Cardiac muscle cell (in vitro differentiated cells and primary cell): ENCODE measurements around the gene KIF4A. TPM values are rescaled to one million over a fixed set of nuclear protein-coding genes. Genes with fewer than 3 reads are reported as not detected.

Source experiments
- DNase-seq, 2 donors: peaks; one replicate each; pipeline versions ENCODE4 v3.0.0 to v3.0.0-alpha.2; 2010 to 2017; ENCODE audit warnings: low read depth in 1 of 2, low spot score in 1 of 2
- H3K27ac ChIP-seq: fragments of 200-600 bp; sonication (generic); 2 replicates; pipeline ENCODE4 v1.5.1; 2016
- H3K27me3 ChIP-seq: fragments of 200-600 bp; sonication (generic); 2 replicates; pipeline ENCODE4 v1.6.0; 2016; ENCODE audit warnings: control low read depth
- H3K36me3 ChIP-seq: fragments of 200-600 bp; sonication (generic); 2 replicates; pipeline ENCODE4 v1.5.1; 2016; ENCODE audit warnings: control low read depth
- H3K4me1 ChIP-seq: fragments of 200-600 bp; sonication (generic); 2 replicates; pipeline ENCODE4 v1.8.1; 2017; ENCODE audit warnings: low read depth, mild to moderate bottlenecking, mixed run types
- H3K4me3 ChIP-seq: fragments of 200-600 bp; sonication (generic); 2 replicates; pipeline ENCODE4 v1.5.1; 2016; ENCODE audit warnings: mild to moderate bottlenecking
- H3K9me3 ChIP-seq: fragments of 200-600 bp; sonication (generic); 2 replicates; pipeline ENCODE4 v1.5.1; 2017; ENCODE audit warnings: low read depth, mild to moderate bottlenecking, control low read depth
- CTCF ChIP-seq: IDR thresholded peaks from 2 replicates; pipeline ENCODE4 v1.5.1; 2012; ENCODE audit warnings: low read depth, mild to moderate bottlenecking, low read length
- polyA plus RNA-seq: library from polyadenylated mRNA; unstranded; fragments of >200 nt; fragmentation: Nextera tagmentation; extraction: Ambion mirVana; gene quantifications from 2 replicates; pipeline ENCODE4 v1.2.1, GENCODE V29; 2016
- total RNA-seq: library from RNA; depleted of rRNA; stranded (reverse); fragments of >200 nt; gene quantifications from 2 replicates; pipeline ENCODE4 v1.2.3, GENCODE V29; 2016

KIF4A gene
- total and polyA plus RNA-seq, 2 experiments from 2014 or later: 4.7 to 25.1 TPM

- H3K27me3 ChIP-seq: peaks cover 63% of the 10 kb centered on the region
- TF ChIP-seq CTCF: no peak
- no peak overlapping the region for H3K27ac ChIP-seq
- no peaks in the 10 kb centered on the region for H3K4me1 ChIP-seq
- DNase-seq: no peak
- H3K4me3 ChIP-seq: no peak overlapping the region
- H3K36me3 ChIP-seq: no peaks in the 10 kb centered on the region
- no peaks in the 10 kb centered on the region for H3K9me3 ChIP-seq
Observed at GRCh38 chrX:70444946-70445656, 155.2 kb downstream of the KIF4A start.

- no peak for TF ChIP-seq CTCF
- no peak for DNase-seq
- Histone ChIP-seq H3K9me3 (no peaks in the 10 kb centered on the region), H3K27me3 (peaks cover 63% of the 10 kb centered on the region), H3K4me3 (no peak overlapping the region), H3K4me1 (no peaks in the 10 kb centered on the region), H3K27ac (no peak overlapping the region), H3K36me3 (no peaks in the 10 kb centered on the region)
Observed at GRCh38 chrX:70445951-70446350, 156.0 kb downstream of the KIF4A start.

- no peak for DNase-seq
- TF ChIP-seq CTCF: no peak
- Histone ChIP-seq H3K27me3 (peaks cover 56% of the 10 kb centered on the region), H3K4me1 (no peaks in the 10 kb centered on the region), H3K36me3 (no peaks in the 10 kb centered on the region), H3K9me3 (no peaks in the 10 kb centered on the region), H3K4me3 (no peak overlapping the region), H3K27ac (no peak overlapping the region)
Observed at GRCh38 chrX:70446380-70447350, 156.8 kb downstream of the KIF4A start.

DNA sequence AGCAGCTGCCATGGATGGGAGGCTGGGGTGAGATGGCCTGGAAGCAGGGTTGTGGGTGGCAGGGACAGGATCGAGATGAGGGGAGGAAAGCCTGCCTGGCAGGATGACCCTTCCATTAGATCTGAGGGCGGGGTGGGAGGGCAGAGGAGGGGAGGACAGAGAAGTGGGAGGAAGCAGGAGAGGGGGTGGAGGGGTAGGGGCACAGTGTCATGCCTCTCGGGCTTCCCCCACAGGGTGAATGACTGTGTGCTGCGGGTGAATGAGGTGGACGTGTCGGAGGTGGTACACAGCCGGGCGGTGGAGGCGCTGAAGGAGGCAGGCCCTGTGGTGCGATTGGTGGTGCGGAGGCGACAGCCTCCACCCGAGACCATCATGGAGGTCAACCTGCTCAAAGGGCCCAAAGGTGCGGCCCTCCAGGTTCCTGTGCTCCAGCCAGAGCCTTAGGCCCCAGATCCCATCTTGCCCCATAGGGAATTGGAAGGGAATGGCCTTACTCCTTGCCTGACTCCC lies 159.6 kb downstream of the KIF4A start:
- no peak overlapping the region for H3K4me3 ChIP-seq
- DNase-seq: no peak
- no peaks in the 10 kb centered on the region for H3K36me3 ChIP-seq
- H3K27ac ChIP-seq: no peak overlapping the region
- H3K4me1 ChIP-seq: no peaks in the 10 kb centered on the region
- TF ChIP-seq CTCF: no peak
- no peaks in the 10 kb centered on the region for H3K9me3 ChIP-seq
- peaks cover 29% of the 10 kb centered on the region for H3K27me3 ChIP-seq

DNA sequence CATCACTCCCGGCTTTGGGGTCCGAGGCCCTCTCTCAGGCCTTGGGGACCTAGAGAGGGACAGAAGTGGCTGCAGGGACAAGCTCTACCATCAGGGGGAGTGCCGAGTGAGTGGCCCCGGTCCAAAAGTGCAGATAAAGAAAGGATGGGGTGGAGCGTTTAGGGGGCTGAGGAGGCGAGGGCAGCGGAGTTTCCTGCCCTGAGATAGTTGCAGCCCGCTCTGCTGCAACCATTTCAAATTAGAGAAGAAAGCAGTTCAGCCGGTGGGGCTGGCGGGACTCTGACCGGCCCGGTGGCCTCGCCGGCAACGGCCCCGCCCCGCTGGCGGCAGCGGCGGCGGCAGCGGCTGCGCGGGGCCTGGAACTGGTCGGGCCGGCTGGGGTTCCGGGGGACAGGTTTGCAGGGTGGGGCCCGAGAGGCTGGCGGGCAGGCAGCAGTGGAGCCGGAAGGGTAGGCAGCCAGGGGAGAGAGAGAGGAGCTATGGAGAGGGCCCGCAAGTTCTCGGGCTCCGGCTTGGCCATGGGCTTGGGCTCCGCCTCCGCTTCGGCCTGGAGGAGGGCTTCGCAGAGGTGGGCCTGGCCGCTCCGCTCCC lies 162.3 kb downstream of the KIF4A start:
- peak; percentile 46 to 58 for DNase-seq
- H3K27me3 ChIP-seq: peaks cover 2% of the 10 kb centered on the region
- H3K4me3 ChIP-seq: peak overlapping the region; percentile 37
- no peaks in the 10 kb centered on the region for H3K36me3 ChIP-seq
- no peak overlapping the region for H3K27ac ChIP-seq
- peak; percentile 72 for TF ChIP-seq CTCF
- no peaks in the 10 kb centered on the region for H3K9me3 ChIP-seq
- H3K4me1 ChIP-seq: no peaks in the 10 kb centered on the region
